ENCODE results near the gene LRMDA. TPM values are rescaled to one million over a fixed set of nuclear protein-coding genes. Genes with fewer than 3 reads are reported as not detected.
"Not testable (repeated sequence)": the region's sequence is repeated elsewhere in the genome, so short reads cannot be mapped to it uniquely, and the experiment has no call there.

LRMDA gene
- polyA plus RNA-seq, 4 donors: 19.1 to 23.0 (median 20.7) TPM

- no peak for DNase-seq (ENCODE audit: low read depth in 4 of 4, low spot score in 3 of 4)
Measured at GRCh38 chr10:76115471-76116155, 684.2 kb downstream of the LRMDA start.

GRCh38 chr10:76116523-76116922 is 685.1 kb downstream of the LRMDA start:
- DNase-seq (ENCODE audit: low read depth in 4 of 4, low spot score in 3 of 4): no peak

DNA sequence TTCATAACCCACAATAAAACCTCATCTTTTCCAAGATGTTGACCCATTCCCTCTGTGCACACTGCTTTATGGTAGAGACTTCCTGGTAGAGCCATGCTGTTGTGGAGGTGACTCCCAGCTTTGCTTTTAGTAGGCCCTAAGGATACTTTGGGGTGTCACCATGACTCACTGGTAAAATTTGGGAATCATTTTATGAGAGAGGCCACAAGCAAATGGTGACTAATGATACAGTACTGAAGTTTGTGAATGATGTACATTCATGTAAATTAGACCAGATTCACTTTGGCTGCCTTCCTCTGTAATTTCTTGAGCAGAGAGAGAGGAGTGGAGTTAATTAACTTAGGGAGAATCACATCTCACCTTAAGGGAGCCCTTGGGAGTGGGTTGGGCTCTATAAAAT is 686.5 kb downstream of the LRMDA start:
- no peak for DNase-seq (ENCODE audit: low read depth in 4 of 4, low spot score in 3 of 4)

DNA sequence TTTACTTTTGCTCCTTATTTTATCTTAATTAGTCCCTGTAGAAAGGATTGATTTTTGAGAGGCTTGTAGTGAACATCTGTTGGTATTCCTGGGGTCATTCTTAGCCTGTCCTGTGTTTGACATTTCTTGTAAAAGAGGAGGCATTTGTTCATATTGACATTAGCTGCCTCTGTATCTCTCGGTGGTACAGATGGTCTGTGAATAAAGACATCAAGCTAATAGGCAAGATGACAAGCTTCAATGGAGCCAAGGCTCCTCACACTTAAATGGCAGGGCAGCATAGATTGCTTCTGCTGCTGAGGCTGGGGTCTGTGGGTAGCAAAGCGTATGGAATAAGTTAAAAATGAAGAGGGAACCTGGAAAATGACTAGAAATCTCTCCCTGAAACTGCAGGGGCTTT is 687.6 kb downstream of the LRMDA start:
- DNase-seq (ENCODE audit: low read depth in 4 of 4, low spot score in 3 of 4): no peak

GRCh38 chr10:76119515-76119914 is 688.1 kb downstream of the LRMDA start:
- DNase-seq (ENCODE audit: low read depth in 4 of 4, low spot score in 3 of 4): no peak

DNA sequence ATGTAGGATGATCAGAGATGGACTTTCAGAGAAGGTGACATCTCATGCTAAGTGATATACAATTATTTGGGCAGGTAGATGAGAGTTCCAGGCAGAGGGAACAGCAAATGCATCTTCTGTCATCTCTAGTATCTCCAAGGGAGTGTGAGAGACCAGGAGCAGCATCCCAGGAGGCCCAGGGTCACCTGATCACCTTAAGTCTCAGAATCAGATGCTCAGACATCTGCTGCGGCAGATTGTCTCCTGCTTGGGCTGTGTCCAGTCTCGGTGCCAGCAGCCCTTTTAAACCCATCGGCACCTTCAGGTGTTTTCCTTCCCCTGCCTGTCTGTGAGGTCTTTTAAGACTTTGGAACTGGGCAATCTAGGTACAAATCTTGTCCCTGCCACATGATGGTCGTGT is 690.6 kb downstream of the LRMDA start:
- no peak for DNase-seq (ENCODE audit: low read depth in 4 of 4, low spot score in 3 of 4)

GRCh38 chr10:76124280-76124679 is 692.9 kb downstream of the LRMDA start:
- DNase-seq (ENCODE audit: low read depth in 4 of 4, low spot score in 3 of 4): no peak

DNA sequence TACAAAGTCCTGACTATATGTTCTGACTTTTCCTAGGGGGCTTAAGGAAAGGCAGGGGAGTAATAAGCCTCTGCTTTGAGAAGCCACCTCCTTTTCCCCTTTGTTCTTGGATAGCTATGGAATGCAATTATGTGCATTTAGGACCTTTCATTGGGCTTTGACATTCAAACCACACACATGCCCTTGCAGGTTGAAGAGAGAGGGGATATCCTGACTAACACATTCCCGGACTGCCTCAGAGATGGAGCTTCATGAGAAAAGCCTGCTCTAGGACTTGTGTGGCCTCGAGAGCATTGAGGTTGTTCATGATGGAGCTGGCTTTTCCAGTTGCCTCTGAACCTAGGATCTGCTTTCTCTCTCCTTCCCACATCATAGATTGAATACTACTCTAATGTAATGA is 694.5 kb downstream of the LRMDA start:
- no peak for DNase-seq (ENCODE audit: low read depth in 4 of 4, low spot score in 3 of 4)

DNA sequence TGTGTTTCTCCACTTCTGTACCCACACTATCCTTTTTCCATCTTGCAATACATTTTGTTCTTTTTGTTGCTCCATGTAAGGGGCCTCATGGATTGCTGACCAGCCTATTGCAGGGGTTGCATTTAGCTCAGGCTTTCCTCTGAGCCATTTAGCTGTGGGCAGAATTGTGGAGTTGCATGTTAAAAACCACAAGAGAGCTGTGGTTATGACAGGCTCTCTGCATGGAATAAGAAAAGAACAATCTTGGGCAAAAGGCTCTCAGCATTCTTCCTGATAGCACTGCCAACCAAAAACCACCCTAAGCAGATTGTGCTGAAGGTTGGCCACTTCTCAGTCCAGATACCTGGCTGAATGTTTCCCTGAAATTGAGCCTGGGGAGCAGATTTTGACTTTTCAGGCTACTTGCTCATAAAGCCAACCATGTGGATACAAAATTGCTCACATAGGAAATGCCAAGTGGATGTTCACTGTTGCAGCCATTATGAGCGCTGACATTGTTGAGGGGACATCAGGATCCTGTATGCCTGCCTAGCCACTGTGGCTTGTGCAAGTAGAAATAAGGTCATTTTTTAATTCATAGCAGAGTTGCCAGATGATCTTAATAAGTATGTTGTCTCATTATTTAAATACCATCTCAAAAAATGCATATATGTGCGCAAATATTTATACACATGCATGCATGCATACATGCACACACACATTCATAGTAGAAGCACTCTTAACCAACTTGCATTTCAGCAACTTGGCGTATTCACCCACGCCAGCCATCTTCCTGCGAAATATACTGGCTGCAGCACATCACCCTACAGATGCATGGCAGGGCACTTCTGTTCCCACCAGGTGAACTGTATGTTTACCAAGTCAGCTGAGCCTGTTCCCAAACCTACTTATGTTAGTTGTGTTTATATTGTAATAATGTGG is 695.4 kb downstream of the LRMDA start:
- no peak for DNase-seq (ENCODE audit: low read depth in 4 of 4, low spot score in 3 of 4)

GRCh38 chr10:76127984-76128589 is 696.7 kb downstream of the LRMDA start:
- DNase-seq (ENCODE audit: low read depth in 4 of 4, low spot score in 3 of 4): no peak

DNA sequence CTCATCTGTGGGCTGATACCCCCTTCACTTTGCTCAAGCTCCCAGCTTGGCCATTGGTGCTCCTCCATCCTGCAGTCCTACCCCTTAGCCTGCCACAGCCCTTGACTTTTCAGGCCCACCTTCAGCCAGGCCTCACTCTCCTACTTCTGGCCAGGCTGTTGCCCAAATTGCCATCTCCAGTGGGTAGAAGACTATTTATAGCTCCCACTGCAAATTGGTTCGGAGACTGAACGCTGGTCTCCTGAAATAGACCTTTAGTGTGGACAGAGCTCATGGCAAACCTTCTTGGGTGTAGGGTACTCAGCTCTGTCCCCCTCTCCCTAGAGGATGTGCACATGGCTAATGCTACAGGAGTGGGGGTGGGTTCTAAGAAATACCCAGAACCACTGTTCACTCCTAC is 697.8 kb downstream of the LRMDA start:
- no peak for DNase-seq (ENCODE audit: low read depth in 4 of 4, low spot score in 3 of 4)

- DNase-seq (ENCODE audit: low read depth in 4 of 4, low spot score in 3 of 4): no peak
Measured at GRCh38 chr10:76130892-76131291, 699.5 kb downstream of the LRMDA start.

GRCh38 chr10:76133597-76134255 is 702.3 kb downstream of the LRMDA start:
- DNase-seq (ENCODE audit: low read depth in 4 of 4, low spot score in 3 of 4): no peak

- DNase-seq (ENCODE audit: low read depth in 4 of 4, low spot score in 3 of 4): no peak
Measured at GRCh38 chr10:76136961-76137360, 705.5 kb downstream of the LRMDA start.

DNA sequence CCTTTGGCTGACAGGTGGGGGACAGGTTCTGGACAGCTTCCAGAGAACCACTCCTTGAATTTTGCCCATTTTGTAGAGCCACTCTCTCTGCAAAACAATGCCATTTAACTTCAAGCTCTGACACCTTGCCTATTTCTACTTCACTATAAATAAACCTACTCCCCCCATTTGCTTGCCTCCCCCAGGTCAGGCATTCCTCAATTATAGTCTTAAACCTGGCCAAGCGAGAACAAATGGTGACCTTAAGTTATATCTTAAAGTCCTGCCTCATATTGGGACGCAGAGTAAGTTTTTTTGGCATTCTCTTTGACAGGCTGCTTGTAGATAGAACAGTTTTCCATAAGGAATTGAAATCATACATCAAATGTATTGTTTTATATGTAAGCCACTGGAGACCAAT is 706.9 kb downstream of the LRMDA start:
- DNase-seq (ENCODE audit: low read depth in 4 of 4, low spot score in 3 of 4): no peak

DNA sequence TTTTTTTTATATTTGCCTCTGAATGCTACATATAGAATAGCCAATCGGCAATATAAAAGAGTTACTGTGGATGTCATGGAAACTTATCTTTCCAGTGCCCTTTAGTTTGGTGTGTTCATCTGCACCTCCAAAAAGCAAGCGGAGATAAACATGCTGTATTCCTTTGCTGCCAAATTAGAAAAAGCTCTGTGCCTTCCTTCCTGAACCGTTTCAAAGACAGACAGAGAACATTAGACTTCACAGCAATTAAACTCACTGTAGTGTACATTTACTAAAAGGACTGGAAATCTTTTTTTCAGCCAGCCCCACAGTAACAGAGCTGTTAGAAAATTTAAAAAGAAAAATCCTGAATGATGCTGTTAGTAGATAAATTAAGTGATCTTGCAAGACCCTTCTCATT is 707.5 kb downstream of the LRMDA start:
- no peak for DNase-seq (ENCODE audit: low read depth in 4 of 4, low spot score in 3 of 4)

- DNase-seq (ENCODE audit: low read depth in 4 of 4, low spot score in 3 of 4): no peak
Measured at GRCh38 chr10:76139431-76139830, 708.0 kb downstream of the LRMDA start.

GRCh38 chr10:76141376-76141775 is 710.0 kb downstream of the LRMDA start:
- DNase-seq (ENCODE audit: low read depth in 4 of 4, low spot score in 3 of 4): no peak

- not testable (repeated sequence) for DNase-seq (ENCODE audit: low read depth in 4 of 4, low spot score in 3 of 4)
Measured at GRCh38 chr10:76148217-76148616, 716.8 kb downstream of the LRMDA start.

GRCh38 chr10:76149182-76149581 is 717.8 kb downstream of the LRMDA start:
- no peak for DNase-seq (ENCODE audit: low read depth in 4 of 4, low spot score in 3 of 4)

- no peak for DNase-seq (ENCODE audit: low read depth in 4 of 4, low spot score in 3 of 4)
Measured at GRCh38 chr10:76149602-76150138, 718.2 kb downstream of the LRMDA start.
